Measurements from ENCODE around the gene KLK15. TPM values are rescaled to one million over a fixed set of nuclear protein-coding genes. Genes with fewer than 3 reads are reported as not detected.

The KLK15 gene
- total RNA-seq: not detected

- Histone ChIP-seq H3K9me3 (no peaks in the 10 kb centered on the region), H3K27me3 (no peaks in the 10 kb centered on the region), H3K27ac (no peak within 1 kb of the TSS), H3K4me3 (no peak within 1 kb of the TSS), H3K4me1 (peaks cover 0 to 10% of the 10 kb centered on the region in 2 donors), H3K36me3 (no peaks in the 10 kb centered on the region)
- no peak for TF ChIP-seq CTCF (IDR thresholded peaks at IDR 0.05)
- no peak for DNase-seq (ENCODE audit: low spot score)
Measured at GRCh38 chr19:50833117-50833801, at the start of gene KLK15. Gene KLK15, minus strand, starts transcription at chr19:50833574. Its CDS starts 2,082 bp downstream, at chr19:50831492.

GRCh38 chr19:50882188-50882587 is 48.8 kb upstream of the KLK15 start:
- no peak overlapping the region for H3K27ac ChIP-seq
- no peaks in the 10 kb centered on the region for H3K9me3 ChIP-seq
- no peaks in the 10 kb centered on the region for H3K36me3 ChIP-seq
- H3K4me3 ChIP-seq: no peak overlapping the region
- TF ChIP-seq CTCF (IDR thresholded peaks at IDR 0.05): no peak
- no peak for DNase-seq (ENCODE audit: low spot score)
- H3K4me1 ChIP-seq: no peaks in the 10 kb centered on the region
- no peaks in the 10 kb centered on the region for H3K27me3 ChIP-seq

GRCh38 chr19:50880241-50880640 is 46.9 kb upstream of the KLK15 start:
- H3K9me3 ChIP-seq: no peaks in the 10 kb centered on the region
- no peaks in the 10 kb centered on the region for H3K36me3 ChIP-seq
- no peaks in the 10 kb centered on the region for H3K4me1 ChIP-seq
- no peak for TF ChIP-seq CTCF (IDR thresholded peaks at IDR 0.05)
- H3K27ac ChIP-seq: no peak overlapping the region
- H3K27me3 ChIP-seq: no peaks in the 10 kb centered on the region
- H3K4me3 ChIP-seq: no peak overlapping the region
- DNase-seq (ENCODE audit: low spot score): no peak

- Histone ChIP-seq H3K27ac (no peak overlapping the region), H3K4me3 (no peak overlapping the region), H3K9me3 (no peaks in the 10 kb centered on the region), H3K4me1 (no peaks in the 10 kb centered on the region), H3K27me3 (no peaks in the 10 kb centered on the region), H3K36me3 (no peaks in the 10 kb centered on the region)
- no peak for TF ChIP-seq CTCF (IDR thresholded peaks at IDR 0.05)
- no peak for DNase-seq (ENCODE audit: low spot score)
Measured at GRCh38 chr19:50878851-50879250, 45.5 kb upstream of the KLK15 start.

GRCh38 chr19:50877338-50877737 is 44.0 kb upstream of the KLK15 start:
- no peak for DNase-seq (ENCODE audit: low spot score)
- no peak for TF ChIP-seq CTCF (IDR thresholded peaks at IDR 0.05)
- H3K9me3 ChIP-seq: no peaks in the 10 kb centered on the region
- no peaks in the 10 kb centered on the region for H3K36me3 ChIP-seq
- H3K27ac ChIP-seq: no peak overlapping the region
- no peaks in the 10 kb centered on the region for H3K4me1 ChIP-seq
- H3K27me3 ChIP-seq: no peaks in the 10 kb centered on the region
- H3K4me3 ChIP-seq: no peak overlapping the region

GRCh38 chr19:50876456-50876855 is 43.1 kb upstream of the KLK15 start:
- Histone ChIP-seq H3K4me1 (no peaks in the 10 kb centered on the region), H3K27me3 (no peaks in the 10 kb centered on the region), H3K36me3 (no peaks in the 10 kb centered on the region), H3K27ac (no peak overlapping the region), H3K9me3 (no peaks in the 10 kb centered on the region), H3K4me3 (no peak overlapping the region)
- no peak for DNase-seq (ENCODE audit: low spot score)
- no peak for TF ChIP-seq CTCF (IDR thresholded peaks at IDR 0.05)
